Body of pancreas (tissue), 4 donors: Measurements from ENCODE around the gene VMP1. TPM values are rescaled to one million over a fixed set of nuclear protein-coding genes. Genes with fewer than 3 reads are reported as not detected.
A peak's percentile ranks its signal among the peaks of the same experiment; 100 is the strongest.
"Not testable (repeated sequence)": the region's sequence is repeated elsewhere in the genome, so short reads cannot be mapped to it uniquely, and the experiment has no call there.

Source experiments
- ATAC-seq: fragments of 150-250 bp; one replicate; pipeline ENCODE4 v1.9.1; 2016
- DNase-seq, 4 donors: peaks; one replicate each; pipeline ENCODE4 v3.0.0-alpha.2; 2019
- H3K27ac ChIP-seq, 4 donors: fragments of 200-600 bp; sonication (generic); 1 replicate in 3 of 4; 2 replicates in 1 of 4; pipeline versions ENCODE4 v1.5.1 to v1.6.1; 2016 to 2019; ENCODE audit warnings: mild to moderate bottlenecking in 1 of 4, mixed read lengths in 1 of 4, moderate library complexity in 1 of 4
- H3K27me3 ChIP-seq, 2 donors: fragments of 200-600 bp; sonication (generic); one replicate each; pipeline ENCODE4 v1.6.0; 2016; ENCODE audit warnings: mild to moderate bottlenecking in 1 of 2
- H3K36me3 ChIP-seq, 2 donors: fragments of 200-600 bp; sonication (generic); replicated peaks in 1 of 2; 2 replicates each; pipeline ENCODE4 v1.5.1; 2016; ENCODE audit warnings: low read depth in 2 of 2; ENCODE audit not compliant: insufficient read depth in 1 of 2
- H3K4me1 ChIP-seq: fragments of 200-600 bp; sonication (generic); one replicate; pipeline ENCODE4 v1.6.0; 2016
- H3K4me3 ChIP-seq, 2 donors: fragments of 200-600 bp; sonication (generic); 1 replicate in 1 of 2; 2 replicates in 1 of 2; pipeline ENCODE4 v1.5.1; 2016 to 2019
- H3K9me3 ChIP-seq, 3 donors: fragments of 200-600 bp; sonication (generic); 1 replicate in 2 of 3; 2 replicates in 1 of 3; pipeline ENCODE4 v1.5.1; 2016
- CTCF ChIP-seq, 7 experiments: fragments of 450-650 bp in 4 of 7; fragments of 200-600 bp in 3 of 7; sonication (generic) in 3 of 7; IDR thresholded peaks; one replicate each; pipeline ENCODE4 v1.5.1; 2016 to 2019; ENCODE audit warnings: antibody characterized with exemption in 7 of 7
- POLR2A ChIP-seq, 3 donors: fragments of 450-650 bp; IDR thresholded peaks; one replicate each; pipeline ENCODE4 v1.6.1; 2016; ENCODE audit warnings: antibody characterized with exemption in 3 of 3, mild to moderate bottlenecking in 2 of 3
- WGBS, 2 donors: methylation state at CpG; one replicate each; pipeline ENCODE4 v1.1.5; 2017; 5-methylcytosine and 5-hydroxymethylcytosine counted together
- intact Hi-C: fragments of 100-400 bp; cut with DNase I; formaldehyde crosslinking; loops from one replicate; pipeline ENCODE4 v1.15.1; 2023
- total RNA-seq, 2 donors: library from RNA; depleted of rRNA; stranded (reverse); fragments of >200 nt; gene quantifications; one replicate each; pipeline ENCODE4 v1.1.0, GENCODE V29; 2016

VMP1 gene
- total RNA-seq, 2 donors from 2014 or later: 174 to 259 TPM

GRCh38 chr17:59845595-59846393 is 138.3 kb downstream of the VMP1 start:
- Histone ChIP-seq H3K36me3 (no peaks in the 10 kb centered on the region), H3K27ac (peak overlapping the region; percentile 95 to 100 (median 96)), H3K27me3 (no peaks in the 10 kb centered on the region), H3K4me1 (peaks cover 87% of the 10 kb centered on the region), H3K4me3 (no peak overlapping the region), H3K9me3 (no peaks in the 10 kb centered on the region)
- TF ChIP-seq CTCF (IDR thresholded peaks at IDR 0.05) (peak in 2 of 7 experiments; percentile 6 to 13), POLR2A (IDR thresholded peaks at IDR 0.05) (peak in 2 of 3 donors; percentile 42 to 43)
- peak; percentile 30 for ATAC-seq
- intact Hi-C loops: no loop called here
- peak; percentile 62 to 80 (median 68) for DNase-seq
- 7 to 8% methylated on average over 3 of the region's 3 CpGs for WGBS, 2 donors

GRCh38 chr17:59846394-59847165 is 139.1 kb downstream of the VMP1 start:
- ATAC-seq (peak; percentile 62), DNase-seq (peak in 3 of 4 donors; percentile 50 to 76 (median 64))
- Histone ChIP-seq H3K4me1 (peaks cover 88% of the 10 kb centered on the region), H3K9me3 (no peaks in the 10 kb centered on the region), H3K36me3 (no peaks in the 10 kb centered on the region), H3K27me3 (no peaks in the 10 kb centered on the region), H3K4me3 (no peak overlapping the region), H3K27ac (peak overlapping the region; percentile 95 to 100 (median 96))
- intact Hi-C loops: no loop called here
- 14 to 25% methylated on average over 7 of the region's 7 CpGs for WGBS, 2 donors
- TF ChIP-seq CTCF (IDR thresholded peaks at IDR 0.05): no peak
- TF ChIP-seq POLR2A (IDR thresholded peaks at IDR 0.05): peak in 1 of 3 donors; percentile 45

- no peak for ATAC-seq
- 35 to 53% methylated on average over 6 of the region's 6 CpGs for WGBS, 2 donors
- Histone ChIP-seq H3K4me1 (peaks cover 88% of the 10 kb centered on the region), H3K4me3 (no peak overlapping the region), H3K9me3 (no peaks in the 10 kb centered on the region), H3K36me3 (no peaks in the 10 kb centered on the region), H3K27ac (peak overlapping the region; percentile 72 to 100 (median 96)), H3K27me3 (no peaks in the 10 kb centered on the region)
- intact Hi-C loops: no loop called here
- peak in 2 of 4 donors; percentile 3 to 15 for DNase-seq
- TF ChIP-seq CTCF (IDR thresholded peaks at IDR 0.05): no peak
- TF ChIP-seq POLR2A (IDR thresholded peaks at IDR 0.05): no peak
Observed at GRCh38 chr17:59848385-59848668, 140.9 kb downstream of the VMP1 start.

DNA sequence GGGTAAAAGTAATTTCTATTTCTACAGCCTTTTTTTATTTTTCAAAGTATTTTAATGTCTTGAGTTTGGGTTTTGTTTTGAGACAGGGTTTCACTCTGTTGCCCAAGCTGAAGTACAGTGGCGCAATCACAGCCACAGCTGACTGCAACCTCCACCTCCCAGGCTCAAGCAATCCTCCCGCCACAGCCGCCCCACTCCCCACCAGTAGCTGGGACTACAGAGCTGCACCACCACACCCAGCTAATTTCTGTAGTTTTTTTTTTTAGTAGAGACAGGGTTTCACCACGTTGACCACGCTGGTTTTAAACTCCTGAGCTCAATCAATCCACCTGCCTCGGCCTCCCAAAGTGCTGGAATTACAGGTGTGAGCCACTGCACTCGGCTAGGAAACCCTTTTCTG is 141.3 kb downstream of the VMP1 start:
- ATAC-seq (no peak), DNase-seq (peak; percentile 63 to 83 (median 72))
- intact Hi-C loops: no loop called here
- H3K27ac ChIP-seq: peak overlapping the region in 3 of 4 donors; percentile 95 to 100 (median 97)
- H3K9me3 ChIP-seq: no peaks in the 10 kb centered on the region
- TF ChIP-seq CTCF (IDR thresholded peaks at IDR 0.05): no peak
- no peak for TF ChIP-seq POLR2A (IDR thresholded peaks at IDR 0.05)
- H3K27me3 ChIP-seq: no peaks in the 10 kb centered on the region
- no peaks in the 10 kb centered on the region for H3K36me3 ChIP-seq
- H3K4me3 ChIP-seq: no peak overlapping the region
- 65 to 71% methylated on average over 7 of the region's 7 CpGs for WGBS, 2 donors
- H3K4me1 ChIP-seq: peaks cover 88% of the 10 kb centered on the region

GRCh38 chr17:59850311-59850710 is 142.9 kb downstream of the VMP1 start:
- H3K9me3 ChIP-seq, H3K27me3 ChIP-seq, H3K36me3 ChIP-seq, intact Hi-C loops, H3K4me3 ChIP-seq, ATAC-seq: not testable (repeated sequence)
- H3K27ac ChIP-seq: peak overlapping the region in 1 of 4 donors; percentile 7
- peak in 2 of 4 donors; percentile 2 to 6 for DNase-seq
- H3K4me1 ChIP-seq: peaks cover 89% of the 10 kb centered on the region
- 91 to 93% methylated on average over 15 of the region's 15 CpGs for WGBS, 2 donors
